DMS153 treated with DMSO at 0.1 percent for 48 hours (cell line): ENCODE measurements around the gene CHST12.
A peak's percentile ranks its signal among the peaks of the same experiment; 100 is the strongest.

Source experiments
- DNase-seq: peaks from one replicate; lab custom pipeline; 2025; ENCODE audit not compliant: unreplicated experiment; lab: John Stamatoyannopoulos, UW

The CHST12 gene

DNA sequence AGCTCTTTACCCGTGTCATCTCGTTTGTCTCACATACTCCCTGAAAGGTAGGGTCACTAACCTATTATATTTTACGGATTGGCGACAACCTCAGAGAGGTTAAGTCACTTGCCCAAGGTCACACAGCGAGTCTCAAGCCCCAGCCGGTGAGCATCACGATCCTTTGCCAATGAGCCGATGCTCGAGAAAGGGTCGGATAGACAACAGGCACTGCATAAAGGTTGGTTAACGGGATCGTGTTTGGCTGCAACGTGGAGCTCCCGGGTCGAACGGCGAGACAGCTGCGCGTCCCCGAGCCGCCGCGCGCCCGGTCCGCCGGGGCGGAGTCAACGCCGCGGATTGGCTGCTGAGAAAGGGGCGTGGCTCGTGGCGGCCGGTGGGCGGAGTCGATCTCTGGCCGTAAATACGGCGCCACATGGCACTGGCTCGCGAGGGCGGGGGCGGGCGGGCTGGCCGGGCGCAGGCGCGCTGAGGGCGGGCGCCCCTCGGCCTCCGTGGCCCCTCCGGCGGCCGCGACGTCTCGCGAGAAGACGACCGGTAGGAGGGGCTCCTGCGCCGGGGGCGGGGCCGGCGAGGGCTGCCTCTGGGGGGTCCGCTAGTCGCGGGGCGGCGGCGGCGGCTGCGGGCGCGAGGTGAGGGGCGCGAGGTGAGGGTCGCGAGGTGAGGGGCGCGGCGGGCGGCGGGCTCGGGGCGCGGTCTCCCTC is at the start of gene CHST12:
CHST12 (plus strand) TSS at position 598 of the 704 bp plus-strand sequence. CDS start 29,029 bp downstream, outside the sequence.
- DNase-seq = peak; percentile 98

- DNase-seq = no peak
Measured at GRCh38 chr7:2353936-2354185, 49.5 kb upstream of the CHST12 start.

DNA sequence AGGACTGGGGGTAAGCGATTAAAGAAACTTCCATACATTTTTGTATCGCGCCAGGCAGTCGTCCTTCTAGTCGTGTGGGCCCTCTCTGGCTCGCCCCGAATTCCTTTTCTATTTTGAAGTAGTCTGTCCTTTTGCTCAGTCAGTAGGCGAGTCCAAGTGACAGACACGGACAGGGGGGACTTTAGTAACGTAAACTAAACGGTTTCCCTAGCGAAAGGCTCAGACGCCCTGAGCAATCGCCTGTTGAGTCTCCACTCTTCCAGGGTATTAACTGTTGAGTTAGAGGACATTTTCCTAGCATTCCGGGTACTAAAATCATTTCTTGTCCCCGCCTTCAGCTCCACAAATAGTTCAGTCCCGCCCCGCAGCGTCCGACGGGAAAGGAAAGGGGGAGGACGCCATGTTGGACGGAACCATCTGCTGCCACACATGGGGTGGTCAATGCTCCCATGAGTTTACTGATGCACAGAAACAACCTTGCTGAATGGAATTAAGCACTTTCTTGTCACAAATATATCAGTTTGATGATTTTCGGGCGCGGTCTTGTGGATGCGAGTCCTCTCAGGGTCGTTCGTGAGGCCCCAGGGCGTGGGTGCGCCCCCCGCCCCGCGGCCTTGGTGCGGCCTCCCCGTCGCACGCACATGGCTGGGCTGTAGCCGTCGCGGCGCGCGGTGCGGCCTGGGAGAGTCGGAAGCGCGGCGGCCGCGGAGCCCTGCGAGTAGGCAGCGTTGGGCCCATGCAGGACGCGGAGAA is 49.0 kb upstream of the CHST12 start, which contains the start of gene EIF3B:
EIF3B (plus strand) TSS at position 642 of the 753 bp plus-strand sequence; CDS start at position 737, 95 bp downstream.
- DNase-seq = peak; percentile 99

GRCh38 chr7:2354939-2355704 is 48.3 kb upstream of the CHST12 start:
- DNase-seq = no peak

DNA sequence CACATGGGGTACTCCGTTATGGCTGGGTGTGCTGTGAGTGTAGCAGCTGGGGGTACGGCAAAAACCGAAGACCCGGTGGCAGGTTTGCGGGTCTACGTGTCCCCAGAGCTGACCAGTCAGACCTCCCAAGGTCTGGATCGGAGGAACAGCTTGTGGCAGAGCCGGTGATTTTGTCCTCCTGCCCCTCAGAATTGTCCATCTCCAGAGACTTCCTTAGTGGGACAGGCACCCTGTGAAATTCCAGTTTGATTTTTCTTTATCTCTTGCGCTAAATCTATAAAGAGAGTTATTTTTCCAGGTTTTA is 47.8 kb upstream of the CHST12 start:
- DNase-seq = no peak

DNA sequence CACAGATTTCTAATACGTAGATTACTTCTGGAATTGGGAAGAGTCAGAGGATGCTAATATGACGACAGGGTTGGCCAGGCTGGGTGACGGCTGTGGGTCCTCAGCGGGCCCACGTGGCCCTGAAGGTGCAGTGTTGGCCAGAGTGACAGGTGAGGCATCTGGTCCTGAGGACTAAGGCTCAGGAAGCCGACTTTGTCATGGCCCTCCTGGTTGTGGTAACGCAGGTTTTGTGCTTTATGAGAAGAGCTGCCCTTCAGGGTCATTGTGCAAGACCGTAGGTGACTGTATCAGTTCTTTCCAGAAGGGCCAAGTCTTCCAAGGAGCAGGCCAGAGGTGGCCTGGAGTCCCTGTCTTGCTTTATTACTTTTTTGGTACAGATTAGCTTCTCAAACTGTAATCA is 46.2 kb upstream of the CHST12 start:
- DNase-seq = no peak

- no peak for DNase-seq
Measured at GRCh38 chr7:2357571-2357970, 45.8 kb upstream of the CHST12 start.

DNA sequence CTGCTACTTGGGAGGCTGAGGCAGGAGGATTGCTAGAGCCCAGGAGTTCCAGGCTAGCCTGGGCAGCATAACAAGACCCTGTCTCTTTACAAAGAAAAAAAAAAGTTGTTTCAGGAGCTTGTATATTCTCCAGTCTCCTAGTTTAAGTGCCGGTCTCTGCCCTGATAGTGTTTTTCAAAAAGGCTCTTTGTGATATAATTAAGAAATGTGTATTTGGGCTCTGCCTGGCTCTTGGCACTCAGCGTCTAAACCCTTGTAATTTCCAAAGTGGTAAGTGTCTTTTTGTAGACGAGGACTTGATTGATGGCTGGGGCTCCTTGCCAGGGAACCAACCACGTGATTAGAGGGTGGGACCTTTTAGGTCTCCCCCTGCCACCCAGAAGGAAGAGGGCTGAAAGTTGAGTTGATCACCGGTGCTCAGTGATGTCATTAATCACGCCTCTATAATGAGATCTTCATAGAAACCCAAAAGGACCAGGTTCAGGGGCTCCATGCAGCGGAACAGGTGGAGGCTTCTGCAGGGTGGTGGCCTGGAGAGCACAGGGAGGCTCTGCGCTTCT is 44.4 kb upstream of the CHST12 start:
- DNase-seq = no peak

DNA sequence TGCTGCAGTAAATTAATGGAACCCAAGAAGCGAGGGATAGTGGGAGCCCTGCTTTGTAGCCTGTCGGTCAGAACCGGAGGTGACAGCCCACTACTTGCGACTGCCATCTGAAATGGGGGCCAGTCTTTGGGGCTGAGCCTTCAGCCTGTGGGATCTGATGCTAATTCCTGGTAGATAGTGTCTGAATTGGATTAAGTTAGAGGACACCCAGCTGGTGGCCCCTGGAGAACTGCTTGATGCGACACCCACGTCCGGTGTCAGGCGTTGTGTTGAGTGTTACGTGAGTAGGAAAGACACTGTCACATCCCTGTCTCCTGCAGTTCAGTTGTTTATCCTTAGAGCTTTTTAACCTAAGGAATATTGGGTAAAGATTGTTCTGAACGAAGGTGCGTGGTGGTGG is 43.8 kb upstream of the CHST12 start:
- no peak for DNase-seq

DNA sequence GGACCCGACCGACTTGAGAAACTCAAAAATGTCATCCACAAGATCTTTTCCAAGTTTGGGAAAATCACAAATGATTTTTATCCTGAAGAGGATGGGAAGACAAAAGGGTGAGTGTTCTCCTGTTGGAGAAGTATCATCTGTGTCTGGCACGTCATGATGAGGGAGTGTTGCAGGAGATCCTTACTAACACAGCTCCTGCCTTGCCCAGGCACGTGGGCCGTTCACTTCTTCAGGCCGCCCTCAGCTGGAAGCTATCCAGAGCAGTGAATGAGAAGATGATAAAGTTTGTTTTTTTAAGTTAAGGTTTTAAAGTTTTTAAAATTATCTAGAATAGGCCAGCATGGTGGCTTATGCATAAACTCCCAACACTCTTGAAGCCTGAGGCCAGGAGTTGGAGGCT is 42.6 kb upstream of the CHST12 start:
- no peak for DNase-seq

- DNase-seq = no peak
Measured at GRCh38 chr7:2362385-2363088, 40.9 kb upstream of the CHST12 start.

GRCh38 chr7:2369139-2369538 is 34.3 kb upstream of the CHST12 start:
- no peak for DNase-seq

GRCh38 chr7:2371329-2371728 is 32.1 kb upstream of the CHST12 start:
- no peak for DNase-seq

DNA sequence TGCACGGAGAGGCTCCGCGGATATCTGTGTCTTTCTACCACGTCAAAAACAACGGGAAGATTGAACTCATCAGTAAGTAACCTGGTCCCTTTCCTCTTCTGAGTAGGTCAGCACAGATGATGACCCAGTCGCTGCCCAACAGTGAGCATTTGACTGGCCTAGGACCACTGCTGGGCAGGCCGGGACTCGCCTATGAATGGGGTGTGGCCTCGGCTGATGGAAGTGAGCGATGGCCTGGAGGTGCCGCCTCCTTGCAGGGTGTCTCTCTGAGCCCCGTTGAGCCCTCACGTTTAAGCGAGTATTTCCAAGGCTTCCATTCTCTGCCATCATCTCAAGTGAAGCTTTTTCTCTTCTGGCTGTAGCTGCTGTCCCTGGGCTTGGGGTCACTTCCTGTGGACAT is 30.7 kb upstream of the CHST12 start:
- no peak for DNase-seq

DNA sequence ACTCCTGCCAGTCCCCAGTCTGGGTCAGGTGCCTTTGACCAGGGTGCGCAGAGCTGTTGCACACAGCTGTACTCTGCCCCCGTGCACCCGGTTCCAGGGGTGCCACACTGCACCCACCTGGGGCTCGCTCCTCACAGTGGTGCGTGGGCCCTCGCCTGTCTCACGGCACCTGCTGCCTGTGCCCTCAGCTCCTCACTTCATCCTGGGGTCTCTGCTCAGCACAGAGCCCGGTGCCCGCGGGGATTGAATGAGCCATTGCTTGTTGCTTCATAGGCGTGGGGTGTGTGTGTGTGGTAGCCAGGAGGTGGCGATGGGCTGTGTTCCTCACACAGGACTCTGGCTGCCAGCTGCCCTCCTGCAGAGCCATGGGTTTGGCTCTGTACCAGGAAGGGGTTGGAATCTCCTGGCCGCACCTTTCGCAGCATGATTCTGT is 30.3 kb upstream of the CHST12 start:
- no peak for DNase-seq

- no peak for DNase-seq
Measured at GRCh38 chr7:2373646-2374045, 29.8 kb upstream of the CHST12 start.

DNA sequence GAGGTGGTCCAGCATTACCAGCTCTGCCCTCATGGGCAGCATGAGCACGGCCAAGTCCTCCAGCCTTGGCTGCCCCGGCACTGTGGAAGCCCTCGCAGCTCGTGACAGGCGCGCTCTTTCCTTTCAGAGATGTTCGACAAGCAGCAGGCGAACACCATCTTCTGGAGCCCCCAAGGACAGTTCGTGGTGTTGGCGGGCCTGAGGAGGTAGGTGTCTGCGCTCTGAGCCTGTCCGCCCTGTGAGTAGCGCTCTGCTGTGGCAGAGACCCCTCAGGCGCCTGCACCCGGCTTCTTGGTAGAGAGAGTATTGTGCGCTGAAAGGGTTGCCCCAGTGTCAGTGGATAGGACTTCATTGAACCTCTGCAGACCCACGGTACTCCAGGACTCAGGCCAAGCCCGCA is 29.0 kb upstream of the CHST12 start:
- DNase-seq = no peak

- no peak for DNase-seq
Measured at GRCh38 chr7:2374830-2375728, 28.3 kb upstream of the CHST12 start.

DNA sequence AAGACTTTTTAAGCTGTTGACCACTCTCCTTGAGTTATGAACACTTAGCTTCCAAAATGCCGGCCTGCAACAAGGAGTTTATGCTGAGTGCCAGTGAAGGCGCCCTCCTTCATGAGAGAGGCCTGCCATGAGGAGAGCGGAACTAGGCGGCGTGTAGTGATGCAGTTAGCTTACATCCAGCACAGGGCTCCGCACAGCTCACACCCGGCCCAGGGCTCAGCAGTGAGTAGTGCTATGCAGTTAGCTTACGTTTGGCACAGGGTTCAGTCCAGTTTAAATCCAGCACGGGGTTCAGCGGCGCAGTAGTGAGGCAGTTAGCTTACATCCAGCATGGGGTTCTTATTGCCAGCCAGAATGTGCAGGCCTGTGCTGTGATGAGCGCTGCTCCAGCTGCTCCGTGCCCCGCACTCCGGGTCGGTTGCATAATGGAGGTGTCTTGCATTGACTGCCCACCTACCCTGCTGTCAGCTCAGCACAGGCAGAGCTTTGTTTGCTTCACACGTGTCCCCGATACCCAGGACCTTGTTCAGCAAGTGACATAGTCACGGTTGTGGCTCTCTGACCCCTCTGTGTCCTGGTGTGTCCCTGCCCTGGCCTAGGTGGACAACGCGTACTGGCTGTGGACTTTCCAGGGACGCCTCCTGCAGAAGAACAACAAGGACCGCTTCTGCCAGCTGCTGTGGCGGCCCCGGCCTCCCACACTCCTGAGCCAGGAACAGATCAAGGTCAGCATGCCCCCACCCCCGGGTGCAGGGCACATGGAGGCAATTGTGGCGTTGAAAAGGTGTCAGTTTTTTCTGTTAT is 26.9 kb upstream of the CHST12 start:
- no peak for DNase-seq
